ENCODE measurements around the gene WDR41. TPM values are rescaled to one million over a fixed set of nuclear protein-coding genes. Genes with fewer than 3 reads are reported as not detected.

Gene WDR41
- total RNA-seq, 1 experiment from 2014 or later, result 39.8 TPM

GRCh38 chr5:77454123-77454522 lies 38.0 kb downstream of the WDR41 start:
- Mint-ChIP-seq H3K4me1 (no peaks in the 10 kb centered on the region), H3K27me3 (ENCODE audit: low read depth) (no peaks in the 10 kb centered on the region), H3K4me3 (no peak overlapping the region), H3K9me3 (no peaks in the 10 kb centered on the region; the same call in 1 of the 2 replicates), H3K36me3 (peaks cover 9% of the 10 kb centered on the region), H3K27ac (no peak overlapping the region)
- ChIA-PET CTCF (interaction anchor here (1.1 kb wide), 1 partner anchor 17 kb away, joined by 3 read pairs; no protein-coding TSS in a partner anchor), POLR2A (no interaction called here)
- TF ChIP-seq NR2C2 (CRISPR knock-in tag; IDR thresholded peaks at IDR 0.05), result no peak
- no peak for TF ChIP-seq RELA (CRISPR knock-in tag; IDR thresholded peaks at IDR 0.05; ENCODE audit: borderline replicate concordance)
- TF ChIP-seq MLX (CRISPR knock-in tag; IDR thresholded peaks at IDR 0.05), result no peak
- TF ChIP-seq FOXJ3 (CRISPR knock-in tag; IDR thresholded peaks at IDR 0.05; ENCODE audit: borderline replicate concordance), result no peak
- TF ChIP-seq ATF6 (CRISPR knock-in tag; IDR thresholded peaks at IDR 0.05), result no peak
- ATAC-seq (no peak), DNase-seq (ENCODE audit: low spot score) (no peak)

GRCh38 chr5:77452351-77452750 lies 39.8 kb downstream of the WDR41 start:
- Mint-ChIP-seq H3K36me3 (peaks cover 20% of the 10 kb centered on the region), H3K9me3 (peaks cover 2% of the 10 kb centered on the region), H3K4me3 (no peak overlapping the region), H3K4me1 (no peaks in the 10 kb centered on the region), H3K27ac (no peak overlapping the region), H3K27me3 (ENCODE audit: low read depth) (no peaks in the 10 kb centered on the region)
- POLR2A ChIA-PET, result no interaction called here
- DNase-seq (ENCODE audit: low spot score), result no peak
- no peak for ATAC-seq
- TF ChIP-seq AFF4 (CRISPR knock-in tag; IDR thresholded peaks at IDR 0.05; ENCODE audit: borderline replicate concordance) (no peak), OVOL2 (CRISPR knock-in tag; IDR thresholded peaks at IDR 0.05; ENCODE audit: borderline replicate concordance) (no peak), ZNF317 (CRISPR knock-in tag; IDR thresholded peaks at IDR 0.05; ENCODE audit: borderline replicate concordance, low read depth) (no peak), MAX (CRISPR knock-in tag; IDR thresholded peaks at IDR 0.05) (no peak), CREB1 (CRISPR knock-in tag; IDR thresholded peaks at IDR 0.05) (no peak), JUN (CRISPR knock-in tag; IDR thresholded peaks at IDR 0.05) (no peak)
- CTCF ChIA-PET, result no interaction called here

- Mint-ChIP-seq H3K36me3 (peaks cover 27% of the 10 kb centered on the region), H3K4me1 (no peaks in the 10 kb centered on the region), H3K27me3 (ENCODE audit: low read depth) (no peaks in the 10 kb centered on the region), H3K4me3 (no peak overlapping the region), H3K27ac (no peak overlapping the region), H3K9me3 (peaks cover 5% of the 10 kb centered on the region)
- ATAC-seq, result no peak
- ChIA-PET CTCF (interaction anchor here (0.5 kb wide), 1 partner anchor 49 kb away, joined by 3 read pairs; no protein-coding TSS in a partner anchor), POLR2A (no interaction called here)
- TF ChIP-seq ATF3 (CRISPR knock-in tag; conservative IDR thresholded peaks at IDR 0.05), result no peak
- TF ChIP-seq GRHL2 (CRISPR knock-in tag; IDR thresholded peaks at IDR 0.05; ENCODE audit: insufficient replicate concordance, severe bottlenecking), result no peak
- no peak for DNase-seq (ENCODE audit: low spot score)
Observed at GRCh38 chr5:77449981-77450380, 42.1 kb downstream of the WDR41 start.
